WTC11 (cell line): ENCODE measurements around the gene GNA12. TPM values are rescaled to one million over a fixed set of nuclear protein-coding genes. Genes with fewer than 3 reads are reported as not detected.

Experiments used
- ATAC-seq: fragments of 200-7000 bp; cut with Tn5 transposase; 2 replicates; pipeline ENCODE4 v1.10.0; 2021; ENCODE audit warnings: mild to moderate bottlenecking, moderate library complexity
- CTCF ChIA-PET: fragments of 300-600 bp; sonication (Branson Sonifier 250); formaldehyde crosslinking; loops from one replicate; lab custom pipeline; 2021; ENCODE audit warnings: antibody characterized with exemption; lab: Charles Lee
- POLR2A ChIA-PET: fragments of 350-600 bp; sonication (Branson Sonifier 250); formaldehyde crosslinking; loops from one replicate; lab custom pipeline; 2021; ENCODE audit warnings: antibody characterized with exemption; lab: Charles Lee
- DNase-seq: peaks from one replicate; pipeline ENCODE4 v3.0.0; 2021; ENCODE audit warnings: low spot score
- H3K27ac Mint-ChIP-seq: 2 replicates; pipeline ENCODE4 v1.8.0; 2021; ENCODE audit warnings: mixed read lengths
- H3K27me3 Mint-ChIP-seq: 2 replicates; pipeline ENCODE4 v1.8.0; 2021; ENCODE audit warnings: low read depth, mild to moderate bottlenecking, moderate library complexity, mixed read lengths
- H3K36me3 Mint-ChIP-seq: 2 replicates; pipeline ENCODE4 v1.8.0; 2021; ENCODE audit warnings: mixed read lengths
- H3K4me1 Mint-ChIP-seq: 2 replicates; pipeline ENCODE4 v1.8.0; 2022; ENCODE audit warnings: mixed read lengths
- H3K4me3 Mint-ChIP-seq: 2 replicates; pipeline ENCODE4 v1.8.0; 2021; ENCODE audit warnings: mild to moderate bottlenecking, moderate library complexity, mixed read lengths
- H3K9me3 Mint-ChIP-seq: 2 replicates; pipeline ENCODE4 v1.8.0; 2021; ENCODE audit warnings: mixed read lengths
- ARID4B ChIP-seq: sonication (generic); formaldehyde crosslinking; IDR thresholded peaks from 2 replicates; pipeline ENCODE4 v1.8.0; 2023; ENCODE audit warnings: missing genetic modification reagents, mild to moderate bottlenecking, borderline replicate concordance
- ATF2 ChIP-seq: sonication (generic); formaldehyde crosslinking; IDR thresholded peaks from 2 replicates; pipeline ENCODE4 v1.8.1; 2022; ENCODE audit warnings: low read depth, missing genetic modification reagents, borderline replicate concordance
- CBFB ChIP-seq: sonication (generic); formaldehyde crosslinking; IDR thresholded peaks from 2 replicates; pipeline ENCODE4 v1.8.1; 2022; ENCODE audit warnings: mild to moderate bottlenecking, low read depth, missing genetic modification reagents
- FOXP4 ChIP-seq: sonication (generic); formaldehyde crosslinking; IDR thresholded peaks from 2 replicates; pipeline ENCODE4 v1.8.0; 2022; ENCODE audit warnings: mild to moderate bottlenecking, missing genetic modification reagents
- HMGXB4 ChIP-seq: sonication (generic); formaldehyde crosslinking; IDR thresholded peaks from 2 replicates; pipeline ENCODE4 v1.8.1; 2023; ENCODE audit warnings: mild to moderate bottlenecking, moderate library complexity, missing genetic modification reagents
- IRF2 ChIP-seq: sonication (generic); formaldehyde crosslinking; IDR thresholded peaks from 2 replicates; pipeline ENCODE4 v1.8.0; 2022; ENCODE audit warnings: low read depth, missing genetic modification reagents, borderline replicate concordance
- MXD4 ChIP-seq: fragments of 250-450 bp; sonication (Bioruptor Pico); IDR thresholded peaks from 2 replicates; pipeline ENCODE4 v1.8.0; 2021; ENCODE audit warnings: mild to moderate bottlenecking, moderate library complexity, borderline replicate concordance
- NR1H2 ChIP-seq: sonication (generic); formaldehyde crosslinking; IDR thresholded peaks from 2 replicates; pipeline ENCODE4 v1.9.0; 2021; ENCODE audit warnings: mild to moderate bottlenecking, moderate library complexity, missing genetic modification reagents
- NR3C1 ChIP-seq: sonication (generic); formaldehyde crosslinking; conservative IDR thresholded peaks from 2 replicates; pipeline ENCODE4 v1.8.1; 2023; ENCODE audit warnings: low read depth, mild to moderate bottlenecking, missing genetic modification reagents
- OVOL2 ChIP-seq: fragments of 250-450 bp; sonication (Bioruptor Pico); IDR thresholded peaks from 2 replicates; pipeline ENCODE4 v1.9.0; 2021; ENCODE audit warnings: mild to moderate bottlenecking, borderline replicate concordance
- SMAD3 ChIP-seq: sonication (generic); formaldehyde crosslinking; IDR thresholded peaks from 2 replicates; pipeline ENCODE4 v1.8.0; 2022; ENCODE audit warnings: missing genetic modification reagents, mild to moderate bottlenecking, borderline replicate concordance
- STAT6 ChIP-seq: sonication (generic); formaldehyde crosslinking; conservative IDR thresholded peaks from 2 replicates; pipeline ENCODE4 v1.8.1; 2023; ENCODE audit warnings: mild to moderate bottlenecking, low read depth, missing genetic modification reagents, moderate library complexity
- TCF7 ChIP-seq: sonication (generic); formaldehyde crosslinking; IDR thresholded peaks from 2 replicates; pipeline ENCODE4 v1.8.0; 2022; ENCODE audit warnings: mild to moderate bottlenecking, low read depth, missing genetic modification reagents, moderate library complexity
- TEAD1 ChIP-seq: sonication (generic); formaldehyde crosslinking; IDR thresholded peaks from 2 replicates; pipeline ENCODE4 v1.8.0; 2022; ENCODE audit warnings: mild to moderate bottlenecking, missing genetic modification reagents
- ZNF219 ChIP-seq: sonication (generic); formaldehyde crosslinking; IDR thresholded peaks from 2 replicates; pipeline ENCODE4 v1.8.0; 2023; ENCODE audit warnings: missing genetic modification reagents, mild to moderate bottlenecking, borderline replicate concordance
- ZNF317 ChIP-seq: sonication (generic); formaldehyde crosslinking; IDR thresholded peaks from 2 replicates; pipeline ENCODE4 v1.8.1; 2023; ENCODE audit warnings: low read depth, mild to moderate bottlenecking, moderate library complexity, missing genetic modification reagents, borderline replicate concordance
- ZNF396 ChIP-seq: fragments of 250-450 bp; sonication (Bioruptor Pico); IDR thresholded peaks from 2 replicates; pipeline ENCODE4 v1.8.0; 2021; ENCODE audit warnings: mild to moderate bottlenecking, moderate library complexity, borderline replicate concordance
- ZNF416 ChIP-seq: fragments of 250-450 bp; sonication (Bioruptor Pico); IDR thresholded peaks from 2 replicates; pipeline ENCODE4 v1.9.0; 2021; ENCODE audit warnings: mild to moderate bottlenecking, inconsistent platforms
- ZNF532 ChIP-seq: fragments of 250-450 bp; sonication (Bioruptor Pico); IDR thresholded peaks from 2 replicates; pipeline ENCODE4 v1.9.0; 2021; ENCODE audit warnings: mild to moderate bottlenecking, borderline replicate concordance
- total RNA-seq: library from RNA; stranded (reverse); gene quantifications from 3 replicates; pipeline ENCODE4 v1.2.3, GENCODE V29; 2021

The GNA12 gene
- total RNA-seq, 1 experiment from 2014 or later: 99.6 TPM

GRCh38 chr7:2781636-2782035 is 62.5 kb downstream of the GNA12 start (continued):
- TF ChIP-seq ZNF317 (CRISPR knock-in tag): no peak
- TF ChIP-seq NR1H2 (CRISPR knock-in tag): no peak
- TF ChIP-seq ZNF219 (CRISPR knock-in tag): no peak
- TF ChIP-seq TEAD1: no peak
- TF ChIP-seq MXD4 (CRISPR knock-in tag): no peak
- no peak for TF ChIP-seq NR3C1
- no peak for TF ChIP-seq OVOL2 (CRISPR knock-in tag)
- TF ChIP-seq IRF2: no peak
- no peak for TF ChIP-seq ZNF416 (CRISPR knock-in tag)

- ATAC-seq: no peak
These were observed 65.1 kb downstream of the GNA12 start for GRCh38 chr7:2779051-2779450.

More at GRCh38 chr7:2779051-2779450, 65.1 kb downstream of the GNA12 start:
- TF ChIP-seq ATF2: no peak
- TF ChIP-seq STAT6 (CRISPR knock-in tag): no peak
- TF ChIP-seq ZNF532 (CRISPR knock-in tag): no peak
- no peak for TF ChIP-seq ARID4B (CRISPR knock-in tag)
- TF ChIP-seq OVOL2 (CRISPR knock-in tag): no peak
- no peak for TF ChIP-seq SMAD3 (CRISPR knock-in tag)
- TF ChIP-seq FOXP4 (CRISPR knock-in tag): no peak
- no peak for TF ChIP-seq CBFB
- TF ChIP-seq ZNF396: no peak
- TF ChIP-seq TCF7: no peak
- TF ChIP-seq ZNF416 (CRISPR knock-in tag): no peak
- TF ChIP-seq HMGXB4 (CRISPR knock-in tag): no peak
- no peak for DNase-seq
- Mint-ChIP-seq H3K9me3 (peaks cover 6% of the 10 kb centered on the region; the same call in 1 of the 2 replicates), H3K4me3 (no peak overlapping the region), H3K27ac (peak overlapping the region; percentile 69; the same call in 1 of the 2 replicates), H3K4me1 (peaks cover 30% of the 10 kb centered on the region), H3K36me3 (peaks cover 23% of the 10 kb centered on the region), H3K27me3 (no peaks in the 10 kb centered on the region)
- POLR2A ChIA-PET: no interaction called here
- CTCF ChIA-PET: interaction anchor here (0.8 to 2.4 kb wide), 2 partner anchors 9 to 19 kb away, joined by 4 to 10 read pairs; no protein-coding TSS in a partner anchor
